ENCODE measurements around the gene DPM2. TPM values are rescaled to one million over a fixed set of nuclear protein-coding genes. Genes with fewer than 3 reads are reported as not detected.

Gene DPM2
- total and polyA plus RNA-seq, 2 experiments from 2014 or later = 36.6 to 92.4 TPM

DNA sequence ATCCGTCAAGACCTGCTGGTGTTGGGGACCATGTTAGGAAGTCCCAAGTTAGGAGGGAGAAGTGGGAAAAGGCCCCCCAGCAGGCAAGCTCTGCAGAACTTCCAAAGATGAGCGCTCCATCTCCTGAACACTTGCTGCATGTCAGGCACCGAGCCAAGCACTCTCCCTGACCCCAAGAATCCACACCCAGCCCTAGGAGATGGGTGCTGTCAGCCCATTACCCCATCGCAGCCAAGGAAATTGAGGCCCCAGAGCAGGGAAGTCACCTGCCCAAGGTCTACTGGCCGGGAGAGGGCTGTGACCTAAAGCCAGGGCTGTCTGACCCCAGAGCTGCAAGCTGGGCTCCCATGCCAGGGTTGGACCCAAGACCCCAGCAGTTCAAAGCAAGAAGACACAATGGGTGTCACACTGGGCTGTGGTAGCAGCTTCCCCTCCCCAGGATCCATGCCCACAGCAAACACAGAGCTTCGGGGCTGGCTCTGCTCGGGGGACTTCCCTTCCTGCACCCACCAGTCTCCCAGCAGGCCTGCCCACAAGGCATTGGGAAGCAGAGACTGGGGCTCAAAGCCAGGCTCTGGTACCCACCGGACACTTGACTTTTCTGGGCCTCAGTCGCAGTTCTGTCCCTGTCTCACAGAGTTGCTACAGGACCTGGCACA, 29.6 kb upstream of the DPM2 start:
- H3K27ac Mint-ChIP-seq = peak overlapping the region; percentile 36; the same call in 1 of the 2 replicates
- Histone ChIP-seq H3K4me3 (no peak overlapping the region), H2AFZ (no peak overlapping the region), H3K27me3 (ENCODE audit: insufficient read depth) (no peaks in the 10 kb centered on the region), H3K27ac (ENCODE audit: low read depth) (no peak overlapping the region), H4K20me1 (replicated peaks; ENCODE audit: insufficient read depth) (peaks cover 23% of the 10 kb centered on the region), H3K36me3 (ENCODE audit: insufficient read depth) (no peaks in the 10 kb centered on the region), H3K4me1 (ENCODE audit: insufficient read depth) (peaks cover 38% of the 10 kb centered on the region), H3K9me2 (ENCODE audit: insufficient read depth) (no peaks in the 10 kb centered on the region), H3F3A (replicated peaks; ENCODE audit: low read depth) (0 out of 2 replicates have a peak, but pooled peaks cover 5% of the 10 kb centered on the region), H3K79me2 (replicated peaks; ENCODE audit: insufficient read depth) (peaks cover 98% of the 10 kb centered on the region), H3K4me2 (no peak overlapping the region)
- H3K4me1 Mint-ChIP-seq = peaks cover 85% of the 10 kb centered on the region
- TF ChIP-seq ZNF114 (CRISPR knock-in tag; IDR thresholded peaks at IDR 0.05) (no peak), NANOG (IDR thresholded peaks at IDR 0.05; ENCODE audit: borderline replicate concordance) (no peak), EZH2phosphoT487 (IDR thresholded peaks at IDR 0.05; ENCODE audit: unreplicated experiment) (no peak), ZNF462 (CRISPR knock-in tag; IDR thresholded peaks at IDR 0.05) (no peak)
- no peak for DNase-seq (ENCODE audit: low spot score)
- H3K36me3 Mint-ChIP-seq (ENCODE audit: low read depth) = peaks cover 3% of the 10 kb centered on the region; the same call in 2 of the 3 replicates
- H3K27me3 Mint-ChIP-seq (ENCODE audit: insufficient read depth, low read depth, poor library complexity) = peaks cover 24% of the 10 kb centered on the region
- no peak for ATAC-seq
- no peak overlapping the region for H3K4me3 Mint-ChIP-seq
- no peaks in the 10 kb centered on the region for H3K9me3 Mint-ChIP-seq
